ENCODE results near the gene TGM4.
"Not testable (repeated sequence)": the region's sequence is repeated elsewhere in the genome, so short reads cannot be mapped to it uniquely, and the experiment has no call there.

The TGM4 gene

DNA sequence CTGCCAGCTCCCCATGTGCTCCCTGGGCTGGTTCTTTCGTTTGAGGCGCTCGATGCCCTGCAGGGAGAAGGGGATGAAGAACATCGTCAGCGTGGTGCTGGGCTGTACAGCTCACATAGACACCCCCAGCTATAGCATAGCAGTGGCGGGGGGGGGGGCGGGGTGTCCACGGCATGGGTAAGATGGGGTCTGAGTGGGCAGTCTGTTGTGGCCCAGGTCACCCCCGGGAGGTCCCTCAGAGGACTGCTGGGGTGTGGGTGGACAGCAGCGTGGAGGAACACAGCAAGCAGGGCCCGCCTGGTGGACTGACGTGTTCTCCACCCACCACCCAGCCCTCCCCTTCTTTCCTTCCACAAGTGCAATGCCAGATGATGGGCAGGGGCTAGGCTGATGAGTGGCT is 43.7 kb downstream of the TGM4 start:
- no peak for DNase-seq

DNA sequence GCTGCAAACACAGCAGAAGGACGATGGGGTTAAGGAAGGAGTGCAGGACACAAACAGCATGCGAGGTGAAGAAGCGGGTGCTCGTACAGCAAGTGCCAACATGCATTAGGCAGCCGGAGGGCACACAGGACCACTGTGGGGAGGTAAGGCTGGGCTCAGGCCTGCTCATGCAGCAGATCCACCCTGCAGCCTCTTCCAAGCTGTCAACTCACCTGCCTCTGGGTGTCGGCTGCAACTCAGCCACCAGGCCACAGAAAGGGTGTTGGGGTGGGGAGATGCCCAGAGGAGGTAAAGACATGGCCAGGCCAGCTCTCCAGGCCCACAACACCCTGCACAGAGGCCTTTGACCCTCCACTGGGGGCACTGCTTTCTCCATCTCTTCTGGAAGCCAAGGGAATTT is 44.2 kb downstream of the TGM4 start:
- DNase-seq: no peak

DNA sequence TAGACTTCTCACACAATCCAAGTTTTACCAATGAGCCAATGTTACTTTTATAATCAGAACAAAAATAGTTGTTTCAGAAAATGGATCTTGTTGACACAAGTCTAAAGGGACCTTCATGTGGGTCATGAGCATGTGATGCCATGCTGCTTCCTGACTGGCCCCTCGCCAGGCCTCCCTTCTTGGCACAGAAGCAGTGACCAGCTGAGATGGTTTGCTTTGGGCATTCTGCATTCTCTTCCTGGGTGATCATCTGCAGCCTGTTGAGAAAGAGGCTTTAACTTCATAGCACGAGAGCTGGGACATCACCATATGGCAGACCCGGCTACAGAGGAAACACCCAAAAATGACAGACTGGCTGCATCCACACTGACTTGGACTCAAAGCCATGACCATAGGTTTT is 45.7 kb downstream of the TGM4 start:
- no peak for DNase-seq

DNA sequence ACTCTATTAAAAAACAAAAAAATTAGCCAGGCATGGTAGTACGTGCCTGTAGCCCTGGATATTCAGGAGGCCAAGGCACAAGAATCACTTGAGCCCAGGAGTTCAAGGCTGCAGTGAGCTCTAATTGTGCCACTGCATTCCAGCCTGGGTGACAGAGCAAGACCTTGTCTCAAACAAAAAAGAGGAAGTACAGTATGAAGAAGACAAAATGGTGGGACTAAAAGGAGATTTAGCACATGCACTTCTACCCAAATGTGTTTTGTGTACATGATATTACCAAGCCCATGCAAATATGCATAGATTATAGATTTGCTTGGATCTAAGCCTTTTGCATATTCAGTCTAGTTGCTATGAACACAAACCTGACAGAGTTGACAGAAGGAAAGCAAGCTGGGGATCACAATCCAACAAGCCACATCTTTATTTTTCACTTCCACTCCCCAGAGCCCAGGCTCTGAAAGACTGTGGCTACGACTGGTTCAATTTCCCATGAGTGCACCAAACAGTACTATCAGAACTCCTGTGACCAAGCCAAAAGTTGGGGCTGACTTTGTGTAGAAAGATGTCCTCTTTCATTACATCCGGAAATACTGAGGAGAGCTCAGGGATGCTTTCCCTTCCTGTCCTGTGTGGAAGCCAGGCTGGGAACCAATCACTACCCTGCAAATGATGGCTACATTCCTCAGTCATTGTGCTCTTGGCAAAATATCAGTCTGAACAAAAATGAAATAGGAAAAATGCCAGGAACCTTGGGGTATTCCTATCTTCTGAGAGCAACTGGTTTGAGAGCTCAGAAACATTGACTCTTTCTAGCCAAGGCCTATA is 49.4 kb downstream of the TGM4 start:
- no peak for DNase-seq

DNA sequence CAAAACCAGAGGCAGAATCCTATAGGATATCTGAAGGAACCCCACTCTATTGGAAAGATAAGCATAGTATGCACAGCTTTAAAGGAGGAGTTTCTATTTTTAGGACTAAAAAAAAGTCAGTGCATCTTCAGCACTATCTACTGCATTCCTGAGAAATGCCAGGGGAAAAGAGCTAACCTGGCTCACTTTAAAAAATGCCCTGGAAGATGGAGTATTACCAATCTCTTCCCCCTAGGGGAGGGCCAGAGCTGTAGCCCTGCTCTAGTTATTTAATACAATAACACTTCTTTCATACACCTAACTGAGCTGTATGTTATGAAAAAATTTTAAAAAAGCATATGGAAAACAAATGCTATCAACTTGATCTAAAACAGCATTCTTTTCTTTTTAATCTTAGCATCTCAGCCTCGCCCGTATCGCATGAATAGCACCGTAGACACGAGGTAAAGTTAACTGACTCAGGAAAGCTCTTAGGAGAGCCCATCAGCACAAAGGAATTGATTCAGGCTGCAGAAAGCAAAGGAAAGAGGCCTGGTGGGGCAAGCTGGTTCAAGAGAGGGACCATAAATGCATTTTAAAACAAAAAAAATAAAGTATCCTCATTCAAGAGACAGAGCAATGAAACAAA is 50.2 kb downstream of the TGM4 start:
- DNase-seq: no peak

DNA sequence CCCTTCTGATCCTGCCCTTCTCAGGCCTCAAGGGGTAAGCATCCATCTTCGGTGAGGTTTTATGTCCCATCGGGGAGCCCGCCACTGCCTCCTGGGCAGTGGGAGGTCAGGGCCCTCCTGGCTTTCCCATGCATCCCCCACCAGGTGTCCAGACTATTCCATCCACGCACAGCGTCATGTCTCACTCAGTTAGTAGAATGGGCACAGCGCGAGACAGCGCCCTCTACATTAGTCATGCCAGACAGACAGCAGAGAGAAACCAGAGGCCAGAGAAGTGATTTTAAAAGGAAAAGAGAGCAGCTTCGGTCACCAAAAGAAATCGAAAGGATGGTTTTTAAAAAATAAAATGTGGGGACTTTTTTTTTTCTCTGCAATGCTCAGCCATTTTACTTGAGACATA is 51.8 kb downstream of the TGM4 start:
- DNase-seq: no peak

DNA sequence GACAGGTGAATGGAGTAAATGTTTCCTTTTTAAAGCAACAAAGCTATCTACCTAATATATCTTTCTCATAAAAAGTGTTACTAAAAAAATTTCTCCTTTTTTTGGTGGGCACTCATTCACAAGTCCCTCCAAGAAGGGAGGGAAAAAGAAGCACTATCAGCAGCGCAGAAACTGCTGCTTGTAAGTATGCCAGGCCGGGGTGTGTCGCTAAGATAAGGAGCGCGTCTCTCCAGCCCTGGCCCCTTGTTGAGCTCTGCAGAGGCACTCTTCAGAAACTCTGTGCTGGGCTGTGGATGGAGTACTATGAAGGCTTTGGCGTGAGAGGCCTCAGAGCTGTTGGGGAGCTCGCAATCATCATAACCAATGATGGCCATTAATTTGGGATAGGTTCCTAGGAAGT is 52.5 kb downstream of the TGM4 start:
- DNase-seq: no peak

DNA sequence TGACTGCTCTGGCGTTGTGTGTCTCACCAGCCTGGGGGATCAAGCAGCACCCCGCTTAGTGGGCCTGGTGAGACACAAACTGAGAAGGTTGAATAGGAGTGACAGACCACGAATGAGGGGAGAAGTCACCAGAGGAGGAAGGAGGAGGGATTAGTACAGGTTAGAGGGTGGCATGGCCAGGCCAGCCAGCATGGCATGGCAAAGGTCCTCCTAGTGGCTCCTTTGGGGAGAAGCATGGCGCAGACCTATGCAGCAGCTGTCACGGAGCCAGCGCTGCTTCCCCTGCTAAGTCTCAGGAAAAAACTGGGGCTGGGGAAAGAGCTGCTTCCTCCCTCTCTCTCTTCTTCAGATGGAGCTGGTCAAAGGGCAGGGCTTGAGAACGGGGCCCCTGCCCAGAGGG is 53.0 kb downstream of the TGM4 start:
- no peak for DNase-seq

DNA sequence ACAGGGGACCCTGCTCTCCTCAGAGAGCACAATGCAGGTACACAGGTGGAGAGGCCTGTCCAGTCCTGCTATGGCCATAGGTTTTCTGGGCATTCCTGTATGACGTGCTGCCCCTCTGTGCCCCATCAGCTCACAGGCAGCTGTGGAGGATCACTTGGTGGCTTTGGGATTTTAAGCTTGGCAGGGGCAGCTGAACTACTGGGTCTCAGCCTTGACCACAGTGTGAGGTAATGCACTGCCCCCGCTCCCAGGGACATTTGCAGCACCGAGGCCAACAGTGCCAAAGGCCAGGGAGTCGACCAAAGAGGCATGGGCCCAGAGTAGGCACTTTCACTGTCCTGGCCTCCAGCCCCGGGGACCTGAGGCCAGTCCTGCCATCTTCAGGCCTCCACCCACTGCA is 55.4 kb downstream of the TGM4 start:
- DNase-seq: no peak

DNA sequence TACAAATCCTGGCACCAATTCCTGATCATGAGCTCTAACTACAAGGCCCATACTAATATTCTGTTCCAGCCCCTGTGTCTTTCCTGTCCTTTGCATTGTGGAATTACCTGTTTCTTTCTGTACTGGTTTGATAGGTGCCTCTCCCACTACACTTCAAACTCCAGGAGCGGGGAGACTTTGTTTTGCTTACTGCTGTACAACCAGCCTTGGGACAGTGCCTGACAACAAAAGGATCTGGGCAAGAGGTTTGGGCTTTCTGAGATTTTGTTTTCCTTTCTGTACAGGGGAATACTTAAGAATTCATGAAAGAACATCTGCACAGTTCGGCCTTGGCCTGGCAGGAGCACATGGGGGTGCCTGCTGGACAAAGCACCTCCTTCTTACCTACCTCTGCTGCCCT is 56.5 kb downstream of the TGM4 start:
- no peak for DNase-seq

DNA sequence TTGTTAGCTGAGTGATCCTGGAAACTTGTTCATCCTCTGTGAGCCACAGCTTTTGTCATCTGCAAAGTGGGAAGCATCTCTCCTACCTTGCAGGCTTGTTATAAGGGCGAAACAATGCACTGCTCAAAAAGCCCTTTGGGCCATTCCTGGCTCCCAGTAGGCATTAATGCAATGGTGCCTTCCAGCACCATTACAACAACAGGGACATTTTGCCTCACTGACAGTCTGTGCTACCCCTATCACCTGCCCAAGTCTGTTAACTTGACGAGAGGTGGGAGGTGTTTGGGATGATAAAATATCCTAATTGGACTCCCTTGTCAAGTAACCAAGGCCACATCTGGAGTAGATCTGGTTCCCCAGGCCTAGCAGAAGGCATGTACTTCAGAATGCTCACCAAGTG is 57.4 kb downstream of the TGM4 start:
- no peak for DNase-seq

DNA sequence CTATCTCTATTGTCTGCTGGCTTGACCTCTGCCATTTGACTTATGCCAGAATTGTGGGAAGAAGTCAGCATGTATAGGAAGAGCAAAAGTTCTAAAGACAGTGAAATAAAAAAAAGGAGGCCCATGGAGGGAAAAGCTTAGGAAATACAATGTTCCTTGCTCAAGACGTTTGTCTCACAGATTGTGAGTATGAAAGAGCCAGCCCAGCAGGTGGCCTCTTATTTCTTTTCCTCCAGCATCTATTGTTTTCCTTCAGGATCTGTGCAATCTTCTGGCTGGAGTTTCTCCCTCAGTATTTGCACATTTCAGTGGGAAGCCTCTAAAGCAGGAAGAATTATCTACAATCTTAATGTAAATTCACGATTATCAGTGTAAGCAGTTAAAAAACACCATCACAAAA is 57.9 kb downstream of the TGM4 start:
- no peak for DNase-seq

DNA sequence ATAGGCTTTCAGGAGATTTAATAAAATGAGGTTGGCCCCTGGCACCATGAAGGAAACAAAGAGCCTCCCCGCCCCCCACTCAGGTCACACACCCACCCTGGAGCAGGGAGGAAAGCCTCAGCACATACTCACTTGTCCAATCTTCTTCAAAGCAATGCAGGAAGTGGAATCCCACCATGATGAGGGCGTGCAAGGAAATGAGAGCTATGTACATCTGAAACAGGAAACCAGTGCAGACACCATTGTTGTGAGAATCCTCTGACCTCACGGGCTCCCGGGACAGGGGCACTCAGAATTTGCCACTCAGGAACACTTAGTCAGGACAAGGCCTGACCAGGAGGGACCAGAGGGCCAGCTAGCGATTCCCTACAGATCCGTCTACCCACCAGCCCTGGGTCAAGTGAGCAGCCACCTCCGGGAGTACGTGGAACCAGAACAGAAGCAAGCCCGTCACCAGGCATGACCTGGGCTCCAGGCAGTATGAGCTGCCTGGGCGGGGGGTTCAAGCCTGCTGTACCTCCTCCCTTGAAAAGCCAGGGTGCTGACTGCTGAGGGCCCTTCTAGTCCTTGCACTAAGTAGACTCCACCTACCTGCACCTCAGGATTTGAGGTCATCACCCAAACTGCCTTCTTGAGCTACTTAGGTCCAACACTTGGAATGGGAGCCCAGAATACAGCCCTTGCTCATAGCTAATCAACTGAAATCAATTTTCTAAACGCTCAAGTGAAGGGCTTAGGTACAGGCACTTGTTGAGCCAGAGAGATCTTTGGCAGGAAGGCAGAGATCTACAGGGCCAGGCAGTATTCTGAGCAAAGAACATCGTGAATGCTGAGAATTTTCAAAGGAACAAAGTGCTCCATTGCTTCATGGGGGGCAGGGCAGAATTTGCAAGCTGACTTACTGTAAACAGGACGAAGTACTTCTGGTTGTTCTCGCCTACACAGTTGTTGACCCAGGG is 58.9 kb downstream of the TGM4 start:
- DNase-seq: no peak

DNA sequence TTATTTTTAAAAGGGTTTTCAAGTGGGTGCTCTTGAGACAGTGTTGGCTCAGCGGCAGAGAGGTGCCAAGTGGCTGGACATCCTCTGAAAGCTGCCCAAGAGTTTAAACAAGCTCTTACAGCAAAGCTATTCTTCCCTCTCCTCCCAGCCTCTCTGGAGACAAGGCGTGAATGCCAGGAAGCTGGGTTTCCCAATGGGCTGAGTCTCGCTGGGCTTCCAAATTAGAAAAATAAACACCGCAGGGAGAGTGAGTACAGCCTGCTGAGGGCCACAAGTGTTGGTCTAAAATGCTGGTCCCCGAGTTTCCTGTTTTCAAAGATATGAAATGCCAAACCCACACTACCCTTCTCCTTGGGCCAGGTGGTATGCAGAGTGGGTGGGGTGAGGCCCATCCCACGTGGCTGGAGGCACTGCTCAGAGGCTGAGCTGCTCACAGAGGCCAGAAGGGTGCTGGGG is 65.2 kb downstream of the TGM4 start:
- no peak for DNase-seq

DNA sequence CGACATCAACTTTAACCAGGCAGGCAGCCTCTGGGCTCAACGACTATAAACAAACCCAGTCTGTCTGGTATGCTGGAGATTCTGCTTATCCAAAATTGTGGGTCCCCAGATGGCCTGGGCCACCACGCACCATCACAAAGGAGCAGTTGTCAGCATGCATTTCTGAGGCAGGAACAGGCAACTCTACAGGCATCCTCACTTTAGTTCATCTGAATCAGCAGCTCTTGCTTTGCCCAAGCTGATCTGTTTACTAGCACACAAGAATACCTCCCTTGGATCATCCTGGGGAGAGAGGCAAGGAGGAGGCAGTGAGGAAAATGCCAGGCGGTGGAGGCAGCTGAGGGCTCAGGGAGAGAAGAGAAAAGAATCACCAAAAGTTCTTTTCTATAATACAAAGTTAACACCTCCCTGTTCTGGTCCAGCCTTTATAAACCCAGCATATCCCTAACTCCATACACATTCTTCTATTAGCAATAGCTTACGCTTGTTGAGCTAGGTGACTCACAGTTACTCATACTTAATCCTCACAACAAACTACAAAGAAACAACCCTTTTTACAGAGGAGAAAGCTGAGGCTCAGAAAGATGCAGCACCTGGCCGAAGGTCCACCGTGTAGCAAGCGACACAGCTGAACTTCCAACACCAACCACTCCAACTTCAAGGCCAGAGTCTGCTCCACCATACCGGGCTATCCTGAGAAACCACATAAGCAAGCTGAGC is 68.0 kb downstream of the TGM4 start:
- DNase-seq: no peak

DNA sequence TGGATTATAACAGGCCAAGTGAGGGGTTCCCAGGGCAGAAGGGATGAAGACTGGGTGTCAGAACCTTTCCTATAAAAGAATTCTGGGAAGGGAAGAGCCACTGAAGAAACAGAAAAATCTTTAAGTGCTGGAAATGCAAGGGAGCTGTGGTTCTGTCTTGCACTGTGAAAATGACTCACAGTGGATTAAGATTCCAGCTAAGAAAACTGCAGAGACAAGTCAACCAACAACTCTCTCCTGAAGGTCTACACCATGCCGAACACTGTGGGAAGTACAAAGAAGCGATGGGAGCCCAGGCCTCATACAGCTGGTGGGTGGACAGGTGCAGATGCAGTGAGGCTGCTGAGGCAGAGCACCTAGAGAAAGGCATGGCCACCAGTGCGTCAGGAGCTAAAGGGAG is 73.8 kb downstream of the TGM4 start:
- DNase-seq: no peak

DNA sequence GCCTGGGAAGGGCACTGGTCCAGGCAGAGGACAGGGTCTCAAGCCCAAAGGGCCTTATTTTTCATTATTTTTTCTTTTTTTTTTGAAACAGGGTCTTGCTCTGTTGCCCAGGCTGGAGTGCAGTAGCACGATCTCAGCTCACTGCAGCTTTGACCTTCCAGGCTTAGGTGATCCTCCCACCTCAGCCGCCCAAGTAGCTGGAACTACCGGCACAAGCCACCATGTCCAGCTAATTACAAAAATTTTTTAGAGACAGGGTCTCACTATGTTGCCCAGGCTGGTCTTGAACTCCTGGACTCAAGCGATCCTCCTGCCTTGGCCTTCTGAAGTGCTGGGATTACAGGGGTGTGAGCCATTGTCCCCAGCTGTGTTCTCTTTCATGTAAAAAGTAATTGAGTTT is 75.4 kb downstream of the TGM4 start:
- not testable (repeated sequence) for DNase-seq

DNA sequence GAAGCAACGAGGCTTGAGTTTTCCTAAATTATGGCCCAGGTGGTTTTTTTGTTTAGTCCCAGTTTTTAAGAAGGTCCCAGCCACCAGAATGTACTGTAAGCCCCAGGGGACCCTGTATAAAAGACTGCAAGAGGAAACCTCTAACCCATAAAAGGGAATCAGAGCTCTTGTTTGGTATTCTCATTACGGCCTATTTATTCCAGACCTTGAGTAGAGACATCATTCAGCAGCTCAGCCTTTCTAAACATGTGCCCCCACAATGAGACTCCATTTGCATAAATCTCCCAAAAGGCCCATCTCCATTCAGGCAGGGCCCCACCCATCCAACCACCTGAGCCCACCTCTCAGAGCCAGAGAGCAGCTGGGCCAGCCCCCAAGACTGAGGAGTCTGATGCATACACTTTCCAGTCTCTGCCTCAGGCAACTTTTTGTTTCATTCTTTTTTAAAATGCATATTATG is 75.9 kb downstream of the TGM4 start:
- no peak for DNase-seq

DNA sequence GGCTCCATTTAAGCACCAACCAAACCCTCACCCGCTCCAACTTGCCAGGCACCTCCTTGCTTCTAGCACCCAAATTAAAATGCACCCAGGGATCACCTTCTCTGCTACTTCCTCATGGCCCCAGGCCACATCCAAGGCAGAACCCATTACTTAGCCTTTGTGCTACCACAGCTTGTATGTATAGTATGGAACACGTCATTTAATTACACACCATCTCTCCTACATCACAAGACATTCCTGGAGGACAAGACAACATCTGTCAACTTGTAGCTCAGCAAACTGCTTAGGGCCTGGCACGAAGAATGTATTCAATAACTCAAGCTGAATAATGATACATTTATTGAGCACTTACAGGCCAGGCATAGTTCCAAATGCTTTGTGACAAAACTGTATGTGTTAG is 78.3 kb downstream of the TGM4 start:
- no peak for DNase-seq

DNA sequence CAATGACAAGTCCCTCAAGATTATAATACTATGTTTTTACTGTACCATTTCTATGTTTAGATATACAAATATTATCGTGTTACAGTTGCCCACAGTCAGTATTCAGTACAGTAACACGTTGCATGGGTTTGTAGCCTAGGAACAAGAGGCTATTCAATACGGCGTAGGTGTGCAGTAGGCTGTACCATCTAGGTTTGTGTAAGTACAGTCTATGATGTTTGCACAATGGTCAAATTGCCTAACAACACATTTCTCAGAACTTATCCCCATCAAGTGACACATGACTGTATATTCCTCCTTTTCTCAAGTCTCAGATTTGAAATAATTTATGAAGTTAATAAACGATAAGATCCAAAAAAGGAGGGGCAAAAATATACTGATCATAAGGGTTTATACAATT is 79.9 kb downstream of the TGM4 start:
- DNase-seq: no peak

DNA sequence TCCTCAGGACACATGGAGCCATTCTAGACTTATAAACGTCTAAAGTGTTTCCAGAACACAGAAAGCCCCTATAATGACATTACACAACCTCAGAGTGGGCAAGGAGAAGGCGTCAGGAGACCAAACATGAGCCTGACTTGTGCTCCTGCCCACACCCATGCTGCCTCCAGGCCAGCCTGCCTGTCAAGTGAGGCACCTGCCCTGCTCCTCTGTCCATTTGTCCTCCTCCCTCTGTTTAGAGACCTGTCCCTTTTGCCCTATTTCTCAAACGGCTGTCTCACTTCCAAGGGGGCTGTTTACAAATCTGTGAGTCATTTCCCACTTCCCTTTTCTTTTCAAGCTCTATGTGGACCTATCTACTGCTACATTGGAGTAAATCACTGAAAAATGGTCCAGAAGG is 80.6 kb downstream of the TGM4 start:
- no peak for DNase-seq

DNA sequence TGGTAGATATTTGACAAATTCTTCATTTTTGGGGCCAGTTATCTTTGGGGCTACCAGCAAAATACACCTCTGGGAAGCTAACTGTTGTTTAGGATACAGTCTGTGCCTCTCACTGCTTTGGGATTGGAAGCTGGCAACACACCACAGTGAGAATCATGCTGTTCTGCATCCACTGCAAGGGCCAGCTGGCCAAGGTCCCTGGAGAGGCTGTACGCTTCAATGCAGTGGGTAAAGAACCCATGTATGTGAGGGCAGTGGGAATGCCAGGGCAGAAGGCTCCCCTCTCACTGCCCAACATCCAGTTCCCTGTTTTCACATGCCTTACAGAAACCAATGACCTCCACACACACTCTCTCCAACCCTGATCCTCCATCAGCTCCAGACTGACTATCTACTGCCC is 81.5 kb downstream of the TGM4 start:
- DNase-seq: no peak

DNA sequence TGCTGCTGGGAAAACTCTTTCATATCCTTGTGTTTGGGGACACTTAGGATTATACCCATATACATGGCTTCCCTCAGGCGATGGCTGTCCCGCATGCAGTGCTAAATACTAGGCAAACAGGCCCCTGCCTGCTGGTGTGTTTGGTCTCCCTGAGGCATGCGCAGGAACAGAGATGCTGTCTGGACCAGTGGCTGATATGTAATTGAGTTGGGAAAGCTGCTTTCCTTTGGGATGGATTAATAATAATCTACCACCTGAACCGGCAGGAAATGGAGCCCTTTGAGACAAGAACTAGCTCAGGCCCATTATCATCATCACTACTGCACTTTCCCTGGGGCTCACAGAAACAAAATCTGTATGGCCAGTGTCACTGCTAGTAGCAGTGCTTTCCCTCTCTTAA is 83.6 kb downstream of the TGM4 start:
- DNase-seq: no peak

Measured in activated naive CD4-positive, alpha-beta T cell treated with anti-CD3 and anti-CD28 coated beads, Interleukin-2, amount 50 U/mL, for 16 hours (primary cell).